ENCODE measurements around the gene MGST1.
"Not testable (repeated sequence)": the region's sequence is repeated elsewhere in the genome, so short reads cannot be mapped to it uniquely, and the experiment has no call there.

The MGST1 gene

GRCh38 chr12:16358878-16359277, 11.4 kb downstream of the MGST1 start:
- no peak for DNase-seq

- peak; percentile 32 for DNase-seq
Observed at GRCh38 chr12:16359512-16360491, 12.4 kb downstream of the MGST1 start.

- DNase-seq, result no peak
Observed at GRCh38 chr12:16361142-16361783, 13.8 kb downstream of the MGST1 start.

- no peak for DNase-seq
Observed at GRCh38 chr12:16362550-16362949, 15.1 kb downstream of the MGST1 start.

GRCh38 chr12:16369156-16369555, 21.7 kb downstream of the MGST1 start:
- DNase-seq, result no peak

GRCh38 chr12:16370096-16370495, 22.7 kb downstream of the MGST1 start:
- DNase-seq, result no peak

- DNase-seq, result not testable (repeated sequence)
Observed at GRCh38 chr12:16382652-16383312, 35.3 kb downstream of the MGST1 start.

- no peak for DNase-seq
Observed at GRCh38 chr12:16384732-16385131, 37.3 kb downstream of the MGST1 start.

GRCh38 chr12:16385782-16386646, 38.6 kb downstream of the MGST1 start:
- DNase-seq, result peak; percentile 70

GRCh38 chr12:16387919-16388318, 40.5 kb downstream of the MGST1 start:
- no peak for DNase-seq

GRCh38 chr12:16389594-16389993, 42.1 kb downstream of the MGST1 start:
- DNase-seq, result no peak

GRCh38 chr12:16392846-16393535, 45.5 kb downstream of the MGST1 start:
- no peak for DNase-seq

GRCh38 chr12:16399101-16399500, 51.7 kb downstream of the MGST1 start:
- no peak for DNase-seq

GRCh38 chr12:16401835-16402234, 54.4 kb downstream of the MGST1 start:
- DNase-seq, result not testable (repeated sequence)

GRCh38 chr12:16407346-16407745, 59.9 kb downstream of the MGST1 start:
- no peak for DNase-seq

All from NCI-H1694 (cell line).